HL-60/S4 treated with phorbol 12-myristate 13-acetate at 8.2 ng/mL for 4 days and 3 days (cell line): Measurements from ENCODE around the gene GARNL3.

ENCODE experiments used
- in situ Hi-C: fragments of 300-500 bp; cut with MboI; formaldehyde crosslinking; loops from 2 replicates; pipeline ENCODE4 v1.15.0; 2022; ENCODE audit warnings: low sequenced_read_pairs

The GARNL3 gene, protein sequence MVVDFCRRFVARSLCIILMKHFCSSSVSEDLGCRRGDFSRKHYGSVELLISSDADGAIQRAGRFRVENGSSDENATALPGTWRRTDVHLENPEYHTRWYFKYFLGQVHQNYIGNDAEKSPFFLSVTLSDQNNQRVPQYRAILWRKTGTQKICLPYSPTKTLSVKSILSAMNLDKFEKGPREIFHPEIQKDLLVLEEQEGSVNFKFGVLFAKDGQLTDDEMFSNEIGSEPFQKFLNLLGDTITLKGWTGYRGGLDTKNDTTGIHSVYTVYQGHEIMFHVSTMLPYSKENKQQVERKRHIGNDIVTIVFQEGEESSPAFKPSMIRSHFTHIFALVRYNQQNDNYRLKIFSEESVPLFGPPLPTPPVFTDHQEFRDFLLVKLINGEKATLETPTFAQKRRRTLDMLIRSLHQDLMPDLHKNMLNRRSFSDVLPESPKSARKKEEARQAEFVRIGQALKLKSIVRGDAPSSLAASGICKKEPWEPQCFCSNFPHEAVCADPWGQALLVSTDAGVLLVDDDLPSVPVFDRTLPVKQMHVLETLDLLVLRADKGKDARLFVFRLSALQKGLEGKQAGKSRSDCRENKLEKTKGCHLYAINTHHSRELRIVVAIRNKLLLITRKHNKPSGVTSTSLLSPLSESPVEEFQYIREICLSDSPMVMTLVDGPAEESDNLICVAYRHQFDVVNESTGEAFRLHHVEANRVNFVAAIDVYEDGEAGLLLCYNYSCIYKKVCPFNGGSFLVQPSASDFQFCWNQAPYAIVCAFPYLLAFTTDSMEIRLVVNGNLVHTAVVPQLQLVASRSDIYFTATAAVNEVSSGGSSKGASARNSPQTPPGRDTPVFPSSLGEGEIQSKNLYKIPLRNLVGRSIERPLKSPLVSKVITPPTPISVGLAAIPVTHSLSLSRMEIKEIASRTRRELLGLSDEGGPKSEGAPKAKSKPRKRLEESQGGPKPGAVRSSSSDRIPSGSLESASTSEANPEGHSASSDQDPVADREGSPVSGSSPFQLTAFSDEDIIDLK

DNA sequence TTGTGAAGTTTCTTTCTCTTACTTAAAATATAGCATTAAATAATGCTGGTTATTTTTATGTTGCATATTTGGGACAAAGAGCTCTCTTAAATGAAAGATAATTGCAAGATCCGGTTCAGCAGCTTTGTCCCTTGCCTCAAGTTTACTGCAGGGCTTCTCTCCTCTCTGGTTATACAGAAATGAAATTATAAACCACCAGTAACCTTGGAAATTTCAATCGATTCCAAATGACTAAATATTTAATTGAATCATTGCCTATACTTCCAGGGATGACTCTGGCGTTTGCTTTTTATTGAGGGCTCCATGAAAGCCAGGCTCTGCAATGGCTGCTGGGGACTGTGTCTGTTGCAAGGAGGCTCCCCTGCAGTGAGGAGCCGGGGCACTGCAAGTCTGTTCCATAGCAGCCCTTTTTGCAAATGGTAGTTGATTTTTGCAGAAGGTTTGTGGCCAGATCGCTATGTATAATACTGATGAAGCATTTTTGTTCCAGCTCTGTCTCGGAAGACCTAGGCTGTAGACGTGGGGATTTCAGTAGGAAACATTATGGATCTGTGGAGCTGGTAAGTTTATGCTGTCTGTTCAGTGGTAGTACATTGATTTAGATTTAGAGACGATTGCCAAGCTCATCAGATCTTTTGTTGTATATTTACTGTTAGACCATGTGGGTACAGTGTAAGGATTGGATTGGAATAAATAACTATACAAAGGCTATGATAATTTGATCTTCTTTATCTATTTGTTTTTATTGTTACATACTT is at the start of gene GARNL3:
GARNL3 (plus strand) TSS at position 313 of the 758 bp plus-strand sequence; CDS start at position 417, 104 bp downstream.
- in situ Hi-C loops = no loop called here

DNA sequence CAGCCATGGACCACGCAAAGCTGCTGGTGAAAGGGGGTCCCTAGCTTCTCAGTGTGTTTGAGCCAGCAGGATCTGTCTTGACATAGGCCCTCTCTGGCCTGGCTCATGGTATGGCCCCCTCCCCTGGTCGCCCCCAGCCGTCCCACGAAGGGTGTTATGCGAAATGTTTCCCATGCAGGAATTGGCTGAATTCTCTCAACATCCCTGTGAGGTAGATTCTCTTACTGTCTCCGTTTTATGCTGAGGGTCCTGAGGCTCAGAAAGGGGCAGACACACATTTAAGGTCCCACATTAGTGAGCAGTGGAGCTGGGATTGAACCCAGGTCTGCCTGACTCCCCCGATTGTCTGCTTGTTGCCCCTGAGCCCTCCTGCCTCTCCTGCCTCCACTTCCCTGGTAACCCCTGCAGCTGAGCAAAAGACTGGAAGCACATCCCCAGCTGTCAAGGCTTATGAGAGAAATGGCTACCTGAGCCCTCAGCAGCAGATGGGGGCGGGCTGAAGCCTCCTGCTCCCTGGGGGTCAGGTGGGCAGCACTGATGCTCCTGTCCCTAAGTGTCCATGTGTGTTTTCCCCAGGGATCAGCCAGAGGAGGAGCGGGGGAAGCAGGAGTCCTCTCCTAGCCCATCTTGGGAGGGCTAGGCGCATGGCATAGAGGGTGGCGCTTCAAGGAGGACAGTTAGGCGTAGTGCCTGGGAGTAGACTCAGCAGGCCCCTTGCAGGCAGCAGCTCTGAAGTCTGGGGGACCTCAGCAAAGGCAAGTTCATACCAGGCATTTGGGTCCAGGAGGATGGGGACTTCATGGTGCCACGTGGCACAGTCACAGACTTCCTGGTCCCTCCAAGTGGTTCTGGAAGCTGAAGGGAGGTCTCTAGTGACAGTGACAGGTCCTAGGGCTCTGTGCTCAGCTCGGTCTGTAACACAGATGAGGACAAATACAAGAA is 49.0 kb upstream of the GARNL3 start:
- in situ Hi-C loops = no loop called here

DNA sequence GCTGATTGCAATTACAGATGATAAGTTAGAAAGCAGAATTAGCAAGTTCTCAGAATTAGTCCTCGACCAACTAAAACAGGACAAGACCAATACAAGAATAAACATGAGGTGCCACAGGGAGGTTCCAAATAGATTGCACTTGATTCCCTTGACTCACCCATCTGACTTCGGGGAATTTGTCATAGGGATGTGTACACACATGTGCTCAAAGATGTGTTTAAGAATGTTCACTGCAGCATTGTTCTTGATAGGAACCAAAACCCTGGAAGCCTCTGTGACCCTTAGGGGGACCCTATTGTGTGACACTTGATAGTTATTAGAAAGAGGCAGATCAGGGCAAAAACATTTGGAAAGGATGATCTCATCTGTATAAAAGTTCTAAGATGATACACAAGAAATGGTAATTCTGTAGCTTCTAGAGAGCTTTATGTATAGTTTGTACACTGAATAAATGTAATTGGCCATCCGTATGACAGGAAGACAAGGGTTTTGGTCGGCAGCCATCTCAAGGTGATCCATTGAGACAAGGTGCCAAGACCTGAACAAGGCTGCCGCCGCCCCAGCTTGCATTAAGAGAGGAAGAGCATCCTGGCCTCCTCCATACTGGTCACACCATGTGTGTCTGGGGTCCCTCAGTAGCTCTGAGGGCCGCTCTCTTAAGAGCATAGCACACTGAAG is 48.2 kb upstream of the GARNL3 start:
- in situ Hi-C loops = no loop called here

DNA sequence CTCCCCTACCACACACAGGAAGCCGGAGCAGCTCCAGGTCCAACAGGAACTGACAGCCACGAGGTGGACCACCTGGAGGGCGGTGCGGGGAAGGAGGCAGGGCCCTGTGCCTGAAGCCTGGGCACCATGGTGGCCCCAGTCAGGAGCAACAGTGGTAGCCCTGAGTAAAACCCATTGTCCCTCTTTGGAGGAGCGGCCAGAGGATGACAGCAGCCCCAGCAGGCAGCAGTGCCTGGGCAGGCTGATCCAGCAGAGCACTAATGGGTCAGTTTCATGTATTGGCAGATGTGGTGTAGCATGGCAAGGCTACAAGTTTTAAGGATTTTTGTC is 47.7 kb upstream of the GARNL3 start:
- in situ Hi-C loops = no loop called here

DNA sequence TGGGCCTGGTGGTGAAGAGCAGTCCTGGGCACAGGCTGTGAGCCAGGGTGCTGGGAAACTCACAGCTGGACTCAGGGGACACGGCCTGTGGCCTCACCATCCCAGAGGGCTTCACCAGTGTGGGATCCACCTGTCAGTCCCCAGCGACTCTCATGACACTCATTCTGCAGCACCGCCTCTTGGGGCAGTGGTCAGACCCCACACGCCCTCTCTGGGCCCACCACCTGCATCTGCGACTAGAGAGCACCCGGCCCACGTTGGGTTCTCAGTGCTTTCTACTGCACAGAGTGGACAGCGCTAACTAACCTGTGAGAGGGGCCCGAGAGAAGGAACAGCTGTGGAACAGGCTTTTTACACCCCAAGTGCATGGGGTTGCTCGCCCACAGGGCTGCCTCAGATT is 45.8 kb upstream of the GARNL3 start:
- in situ Hi-C loops = no loop called here

DNA sequence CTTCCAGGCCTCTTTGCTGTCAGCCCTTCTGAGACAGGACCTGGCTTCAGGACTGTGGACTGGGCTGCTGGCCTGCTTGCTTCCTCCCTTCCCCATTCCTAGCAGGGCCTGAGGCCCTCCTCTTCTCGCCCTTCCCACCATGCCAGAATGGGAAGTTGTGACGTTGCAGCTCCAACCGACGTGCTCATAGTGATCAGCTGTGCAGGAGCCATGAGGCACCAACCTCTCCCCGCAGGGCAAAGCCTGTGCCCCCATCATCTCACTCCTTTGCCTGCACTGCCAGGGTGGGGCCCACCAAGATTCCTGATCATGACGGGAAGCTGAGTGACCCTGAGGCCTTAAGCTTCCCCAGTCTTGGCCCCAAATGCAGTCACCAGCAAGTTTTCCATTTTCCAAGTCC is 45.1 kb upstream of the GARNL3 start:
- in situ Hi-C loops = no loop called here

DNA sequence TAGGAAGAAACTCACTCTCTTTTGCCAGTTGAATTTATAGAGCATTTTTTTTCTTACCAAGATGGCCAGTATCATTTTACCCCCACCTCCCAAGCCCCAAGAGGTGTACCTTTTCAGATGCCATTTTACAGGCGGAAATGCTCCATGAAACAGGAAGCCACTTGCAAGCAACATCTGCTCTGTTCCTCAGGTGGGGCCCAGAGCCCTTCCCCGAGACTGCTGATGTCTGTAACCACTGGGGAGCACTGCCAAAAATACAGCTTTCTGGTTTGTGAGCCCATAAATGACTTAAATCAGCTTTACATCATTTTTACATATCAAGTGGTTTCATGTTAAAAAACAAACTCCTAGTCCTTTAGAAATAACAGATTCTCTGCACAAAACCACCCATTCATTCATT is 42.9 kb upstream of the GARNL3 start:
- in situ Hi-C loops = no loop called here

DNA sequence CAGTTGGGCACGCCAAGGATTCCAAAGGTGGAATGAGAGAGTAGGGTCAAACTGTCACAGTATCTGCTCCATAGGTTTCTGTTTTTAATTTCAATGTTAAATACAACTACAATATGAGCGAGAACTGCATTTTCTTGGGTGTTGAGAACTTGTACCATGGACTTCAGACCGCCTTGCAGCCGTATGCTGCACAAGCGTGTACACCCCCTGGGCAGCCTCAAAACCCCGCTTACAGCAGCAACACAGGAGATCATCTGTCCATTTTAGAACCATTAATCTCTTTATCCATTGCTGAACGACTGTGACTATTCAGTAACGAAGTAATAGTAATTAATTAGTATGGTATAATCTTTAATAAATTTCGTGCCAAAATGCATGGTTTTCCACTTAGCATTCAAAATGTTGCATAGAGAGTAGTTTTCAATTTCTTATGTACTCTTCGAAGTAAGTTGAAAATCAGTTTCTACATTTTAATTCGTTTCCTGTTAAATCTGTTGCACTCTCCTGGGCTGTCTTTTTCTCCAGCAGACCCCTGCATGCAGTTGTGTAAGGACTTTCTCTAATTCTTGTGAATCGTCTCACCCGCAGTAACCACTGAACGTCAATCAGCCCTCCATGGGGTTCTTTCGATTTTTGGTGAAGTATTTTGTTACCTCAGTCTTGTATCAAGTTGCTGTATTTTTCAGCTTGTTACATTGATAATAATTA is 42.0 kb upstream of the GARNL3 start:
- in situ Hi-C loops = no loop called here

DNA sequence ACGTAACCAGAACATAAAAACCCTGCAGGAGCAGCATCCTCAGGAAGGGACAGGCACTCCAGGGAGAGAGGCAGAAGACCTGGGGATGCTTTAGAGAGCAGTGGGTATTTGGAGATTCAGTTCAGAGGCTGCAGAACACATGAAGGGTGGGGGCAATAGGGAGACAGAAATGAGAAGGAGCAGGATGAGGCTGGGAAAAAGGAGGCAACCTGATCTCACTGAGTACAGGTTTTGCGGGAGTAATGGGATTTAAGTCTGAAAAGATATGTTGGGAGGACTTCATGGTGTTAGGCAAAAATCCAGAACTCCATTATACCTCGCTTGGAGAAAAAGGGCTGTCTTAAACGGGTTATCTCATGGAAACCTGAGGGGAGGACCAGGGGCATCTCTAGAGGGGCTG is 41.3 kb upstream of the GARNL3 start:
- in situ Hi-C loops = no loop called here

DNA sequence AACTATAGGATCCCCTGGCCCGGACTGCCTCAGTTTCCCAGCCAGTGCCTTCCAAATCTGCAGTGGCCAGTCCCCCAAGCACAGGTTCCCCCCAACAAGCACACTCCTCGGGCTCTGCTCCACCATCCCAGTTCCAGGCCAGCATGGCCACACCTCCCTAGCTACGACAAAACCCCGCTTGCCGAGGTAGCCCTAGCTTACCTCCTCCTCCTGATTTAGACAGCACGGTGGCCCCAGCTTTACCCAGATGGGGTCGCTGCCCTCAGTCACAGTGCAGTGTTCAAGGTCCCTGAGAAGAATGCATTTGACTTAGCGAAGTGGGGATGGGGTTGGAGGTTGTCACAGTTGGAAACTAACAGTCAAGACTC is 40.8 kb upstream of the GARNL3 start:
- in situ Hi-C loops = no loop called here

DNA sequence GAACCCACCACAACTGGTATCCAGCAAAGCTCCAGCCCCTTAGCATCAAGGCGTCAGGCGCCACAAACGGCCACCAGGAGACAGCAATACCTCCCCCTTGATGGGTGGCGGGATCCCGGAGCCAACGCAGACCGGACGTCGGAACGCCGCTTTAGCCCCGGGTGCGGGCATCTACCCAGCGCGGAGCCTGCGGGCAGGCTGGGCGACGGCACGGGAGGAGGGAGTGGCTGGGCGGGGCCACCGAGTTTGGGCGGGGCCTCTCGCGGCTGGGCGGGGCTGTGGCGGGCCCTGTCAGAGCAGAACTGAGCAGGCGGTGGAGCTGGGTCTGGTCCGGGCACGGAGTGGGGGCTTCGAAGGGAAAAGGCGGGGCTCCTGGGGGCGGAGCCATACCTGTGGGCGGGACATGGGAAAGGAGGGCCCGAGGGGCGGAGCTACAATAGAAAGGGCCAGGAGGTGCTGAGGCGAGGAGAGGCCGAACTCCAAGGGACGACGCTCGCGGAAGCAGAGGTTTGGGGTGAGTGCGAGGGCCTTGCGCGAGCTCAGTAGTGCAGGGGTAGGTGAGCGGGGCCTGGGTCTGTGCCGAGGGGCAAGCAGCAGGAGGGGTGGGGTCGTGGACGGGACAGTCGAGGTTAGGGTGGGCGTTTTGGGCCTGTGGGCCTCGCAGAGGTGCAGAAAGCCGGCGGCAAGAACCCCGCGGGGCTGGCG is 40.2 kb upstream of the GARNL3 start:
- in situ Hi-C loops = no loop called here

DNA sequence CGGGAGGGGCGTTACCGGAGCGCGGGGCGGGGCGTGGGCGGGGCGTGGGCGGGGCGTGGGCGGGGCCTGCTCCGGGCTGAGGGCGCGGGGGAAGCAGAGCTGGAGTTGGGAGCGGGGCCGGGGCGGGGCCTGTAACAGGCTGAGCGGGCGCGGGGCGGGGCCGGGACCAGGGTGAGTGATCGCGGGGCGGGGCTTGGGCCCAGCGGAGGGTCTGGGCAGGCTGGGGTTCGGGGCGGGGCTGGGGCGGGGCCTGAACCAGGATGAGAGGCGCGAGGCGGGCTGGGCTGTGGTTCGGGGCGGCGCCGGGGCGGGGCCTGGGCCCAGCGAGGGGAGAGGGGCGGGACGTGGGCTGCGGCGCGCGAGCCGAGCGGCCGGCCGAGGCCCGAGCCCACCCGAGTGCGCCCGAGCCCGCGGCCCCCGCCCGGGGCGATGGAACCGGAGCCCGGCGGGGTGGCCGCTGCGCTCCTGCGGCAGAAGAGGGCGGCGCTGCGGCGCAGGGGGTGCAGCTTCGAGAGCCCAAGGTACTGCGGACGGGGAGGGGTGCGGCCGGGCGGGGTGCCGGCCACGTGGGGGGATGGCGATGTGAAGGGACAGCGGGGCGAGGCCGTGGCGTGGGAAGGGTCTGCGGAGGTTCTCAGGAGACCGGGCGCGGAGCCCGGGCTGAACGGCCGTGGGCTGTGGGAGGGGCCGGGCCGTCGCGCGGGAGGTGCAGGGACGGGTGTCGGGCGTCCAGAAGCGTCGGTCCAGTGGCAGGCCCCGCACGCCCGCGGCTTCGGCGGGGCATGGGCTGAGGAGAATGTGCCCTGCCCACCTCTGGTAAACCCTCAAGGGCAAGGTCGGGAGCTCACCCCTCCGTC is 39.5 kb upstream of the GARNL3 start:
- in situ Hi-C loops = no loop called here

DNA sequence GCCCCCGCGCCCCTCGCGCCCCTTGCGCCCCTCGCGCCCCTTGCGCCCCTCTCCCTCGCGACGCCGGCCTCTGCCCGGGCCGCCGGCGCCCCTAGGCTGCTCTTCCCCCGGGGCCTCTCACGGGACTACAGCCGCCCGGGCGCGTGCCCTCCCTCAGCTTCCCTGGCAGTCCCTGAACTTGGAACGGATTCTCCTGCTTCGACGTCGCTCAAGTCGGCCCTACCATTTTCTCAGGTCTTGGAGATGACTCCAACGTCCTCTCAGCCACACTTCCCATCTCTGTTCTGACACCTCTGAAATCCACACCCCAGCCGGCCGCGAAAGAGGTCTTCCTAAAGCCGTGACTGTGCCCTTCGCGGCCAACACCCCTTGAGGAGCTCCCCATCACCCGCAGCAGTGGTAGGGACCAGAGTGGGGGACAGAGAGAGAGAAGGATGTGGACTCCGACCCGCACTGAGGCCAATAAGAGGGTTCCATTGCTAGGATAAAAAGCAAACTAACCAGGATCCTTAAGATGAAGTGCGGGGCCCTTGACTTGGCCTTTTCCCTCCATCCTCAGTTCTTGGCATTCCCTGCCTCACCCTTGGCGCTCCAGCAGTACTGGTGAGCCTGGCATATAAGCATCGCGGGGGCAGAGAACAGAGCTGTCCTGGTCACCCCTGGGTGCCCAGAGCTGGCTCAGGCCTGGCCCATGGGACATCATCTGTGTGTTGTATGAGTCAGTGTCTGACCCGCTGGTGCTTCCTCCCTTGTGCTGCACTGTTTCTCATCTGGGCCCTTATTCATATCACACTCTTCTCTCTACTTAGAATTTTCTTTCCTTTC is 38.6 kb upstream of the GARNL3 start:
- in situ Hi-C loops = no loop called here

DNA sequence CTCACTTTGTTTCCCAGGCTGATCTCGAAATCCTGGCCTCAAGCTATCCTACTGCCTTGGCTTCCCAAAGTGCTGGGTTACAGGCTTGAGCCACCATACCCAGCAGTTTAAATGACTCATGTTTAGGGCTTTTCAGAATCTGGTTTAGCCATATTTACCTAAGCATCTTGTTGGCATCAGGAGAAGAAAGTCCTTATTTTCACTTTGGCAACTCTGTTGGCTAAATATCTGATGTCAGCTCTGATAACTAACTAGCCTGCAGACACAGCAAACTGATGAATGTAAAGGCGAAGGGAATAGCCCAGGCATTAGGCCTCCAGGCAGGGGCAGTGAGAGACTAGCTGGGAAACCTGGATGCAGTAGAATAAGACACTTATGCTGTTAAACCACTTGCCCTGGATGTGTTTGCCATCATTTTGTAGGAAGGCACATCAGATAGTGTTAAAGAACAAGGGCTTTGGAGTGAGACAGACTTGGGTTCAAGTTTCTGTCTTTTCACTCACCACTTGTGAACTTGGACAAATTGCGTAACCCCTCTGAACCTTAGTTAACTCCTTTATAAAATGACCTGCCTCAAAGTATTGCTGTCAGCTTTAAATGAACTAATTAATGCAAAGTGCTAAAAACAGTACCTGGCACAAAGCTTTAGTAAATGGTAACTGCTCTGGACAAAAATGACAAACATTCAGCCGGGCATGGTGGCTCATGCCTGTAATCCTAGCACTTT is 34.7 kb upstream of the GARNL3 start:
- in situ Hi-C loops = no loop called here

DNA sequence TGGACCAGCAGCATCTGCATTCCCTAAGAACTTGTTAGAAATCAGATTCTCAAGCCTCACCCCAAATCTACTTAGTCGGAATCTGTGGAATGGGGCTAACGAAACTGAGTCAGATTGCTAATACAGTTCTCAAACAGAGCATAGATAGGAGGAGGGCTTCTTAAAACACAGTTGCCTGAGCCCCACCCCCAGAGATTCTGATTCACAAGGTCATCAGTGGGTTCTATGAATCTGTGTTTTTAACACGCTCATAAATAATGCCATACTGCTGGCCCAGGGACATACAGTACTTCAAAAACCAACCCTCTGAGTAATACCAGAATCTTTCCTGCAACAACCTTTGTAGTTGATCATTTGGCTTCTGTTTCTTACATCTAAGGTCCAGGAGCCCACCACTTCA is 32.9 kb upstream of the GARNL3 start:
- in situ Hi-C loops = no loop called here
